H1 (cell line): ENCODE measurements around the gene FAM163A. TPM values are rescaled to one million over a fixed set of nuclear protein-coding genes. Genes with fewer than 3 reads are reported as not detected.

Source experiments
- CTCF ChIA-PET: fragments of 300-600 bp; sonication (Branson Sonifier 250); formaldehyde crosslinking; loops from one replicate; lab custom pipeline; 2021; ENCODE audit not compliant: partially characterized antibody; lab: Charles Lee
- POLR2A ChIA-PET: fragments of 300-600 bp; sonication (Branson Sonifier 250); formaldehyde crosslinking; loops from one replicate; lab custom pipeline; 2021; ENCODE audit warnings: inconsistent platforms; ENCODE audit not compliant: partially characterized antibody; lab: Charles Lee
- DNase-seq, 2 experiments: peaks; one replicate each; pipeline versions ENCODE4 v3.0.0 to v3.0.0-alpha.2; 2010 to 2022; ENCODE audit warnings: low spot score in 2 of 2, low read depth in 1 of 2, mixed read lengths in 1 of 2
- FAIRE-seq: peaks from 2 replicates; lab custom pipeline; 2011; peaks lifted over from hg19 to GRCh38; lab: Jason Lieb, UNC
- H2AFZ ChIP-seq: 2 replicates; pipeline ENCODE4 v1.8.1; 2012; ENCODE audit warnings: low read length, inconsistent platforms
- H2AK5ac ChIP-seq: 2 replicates; pipeline ENCODE4 v1.6.1; 2013; ENCODE audit warnings: low read depth, low read length
- H2BK120ac ChIP-seq: replicated peaks from 2 replicates; pipeline ENCODE3; 2013; ENCODE audit warnings: low read depth, low read length, inconsistent platforms
- H2BK12ac ChIP-seq: 2 replicates; pipeline ENCODE4 v1.6.1; 2013; ENCODE audit warnings: low read depth, low read length
- H2BK15ac ChIP-seq: 2 replicates; pipeline ENCODE4 v1.6.1; 2013; ENCODE audit warnings: low read length
- H2BK20ac ChIP-seq: 2 replicates; pipeline ENCODE4 v1.6.1; 2013; ENCODE audit warnings: low read length
- H2BK5ac ChIP-seq: 2 replicates; pipeline ENCODE4 v1.6.1; 2013; ENCODE audit warnings: low read depth, low read length
- H3K14ac ChIP-seq: 2 replicates; pipeline ENCODE4 v1.6.1; 2013; ENCODE audit warnings: inconsistent platforms; ENCODE audit not compliant: insufficient read length
- H3K18ac ChIP-seq: 2 replicates; pipeline ENCODE4 v1.6.1; 2013; ENCODE audit warnings: low read length; ENCODE audit errors: extremely low read depth
- H3K23ac ChIP-seq: 2 replicates; pipeline ENCODE4 v1.6.1; 2013; ENCODE audit warnings: inconsistent platforms; ENCODE audit not compliant: insufficient read length
- H3K23me2 ChIP-seq: 2 replicates; pipeline ENCODE4 v1.6.1; 2013; ENCODE audit warnings: low read depth, low read length
- H3K27ac ChIP-seq: 2 replicates; pipeline ENCODE4 v1.6.1; 2011; ENCODE audit warnings: low read depth, low read length, inconsistent platforms
- H3K27me3 ChIP-seq, 4 experiments: replicated peaks in 1 of 4; 1 replicate in 1 of 4; 2 replicates in 3 of 4; pipeline versions ENCODE4 v1.6.1 to v1.8.1; 2011 to 2013; ENCODE audit warnings: low read length in 3 of 4, mild to moderate bottlenecking in 3 of 4, inconsistent platforms in 2 of 4, mixed read lengths in 2 of 4, moderate library complexity in 1 of 4; ENCODE audit not compliant: control insufficient read depth in 3 of 4, insufficient read depth in 3 of 4; ENCODE audit errors: extremely low read depth in 1 of 4
- H3K36me3 ChIP-seq, 4 experiments: 2 replicates each; pipeline versions ENCODE4 v1.6.1 to v1.8.1; 2011 to 2013; ENCODE audit warnings: mild to moderate bottlenecking in 4 of 4, low read length in 3 of 4, moderate library complexity in 2 of 4, control low read depth in 1 of 4, inconsistent platforms in 1 of 4; ENCODE audit not compliant: insufficient read depth in 4 of 4, control insufficient read depth in 2 of 4
- H3K4ac ChIP-seq: replicated peaks from 2 replicates; pipeline ENCODE3; 2013; ENCODE audit warnings: low read length, low read depth, mixed read lengths, inconsistent platforms; ENCODE audit not compliant: insufficient read length
- H3K4me1 ChIP-seq, 4 experiments: replicated peaks in 1 of 4; 1 replicate in 1 of 4; 2 replicates in 3 of 4; pipeline versions ENCODE4 v1.6.1 to v1.8.1; 2011 to 2013; ENCODE audit warnings: low read length in 3 of 4, inconsistent platforms in 2 of 4, mixed read lengths in 1 of 4; ENCODE audit not compliant: insufficient read depth in 4 of 4, control insufficient read depth in 3 of 4
- H3K4me2 ChIP-seq, 2 experiments: 2 replicates each; pipeline versions ENCODE4 v1.6.1 to v1.8.1; 2011 to 2013; ENCODE audit warnings: low read depth in 2 of 2, low read length in 2 of 2, control low read depth in 1 of 2, inconsistent platforms in 1 of 2, mild to moderate bottlenecking in 1 of 2; ENCODE audit not compliant: insufficient read depth in 1 of 2
- H3K4me3 ChIP-seq, 4 experiments: fragments of 200-600, 300-600 bp in 1 of 4; sonication (generic), shearing (Covaris generic), sonication (Bioruptor Twin) in 1 of 4; 2 replicates each; pipeline versions ENCODE4 v1.5.1 to v1.8.1; 2011 to 2016; ENCODE audit warnings: low read length in 4 of 4, low read depth in 3 of 4, control low read depth in 2 of 4, inconsistent platforms in 2 of 4, mild to moderate bottlenecking in 2 of 4, mixed read lengths in 1 of 4, moderate library complexity in 1 of 4; ENCODE audit not compliant: insufficient read depth in 2 of 4; ENCODE audit errors: extremely low read depth in 1 of 4
- H3K56ac ChIP-seq: replicated peaks from 2 replicates; pipeline ENCODE3; 2013; ENCODE audit warnings: low read depth, mild to moderate bottlenecking, mixed read lengths, low read length, inconsistent platforms; ENCODE audit not compliant: insufficient read length
- H3K79me1 ChIP-seq: 2 replicates; pipeline ENCODE4 v1.6.1; 2013; ENCODE audit warnings: low read depth, low read length, control low read depth
- H3K79me2 ChIP-seq, 2 experiments: 2 replicates each; pipeline versions ENCODE4 v1.6.1 to v1.8.1; 2012 to 2013; ENCODE audit warnings: low read length in 2 of 2, mild to moderate bottlenecking in 2 of 2, inconsistent platforms in 1 of 2; ENCODE audit not compliant: insufficient read depth in 2 of 2, control insufficient read depth in 1 of 2
- H3K9ac ChIP-seq, 4 experiments: replicated peaks in 1 of 4; 1 replicate in 1 of 4; 2 replicates in 3 of 4; pipeline versions ENCODE4 v1.6.1 to v1.8.1; 2011 to 2013; ENCODE audit warnings: low read depth in 3 of 4, low read length in 3 of 4, control low read depth in 2 of 4, mild to moderate bottlenecking in 2 of 4, moderate library complexity in 2 of 4, inconsistent platforms in 1 of 4; ENCODE audit errors: extremely low read depth in 1 of 4
- H3K9me3 ChIP-seq, 2 experiments: 2 replicates each; pipeline versions ENCODE4 v1.6.1 to v1.8.1; 2012 to 2013; ENCODE audit warnings: mild to moderate bottlenecking in 2 of 2, moderate library complexity in 2 of 2, control low read depth in 1 of 2, inconsistent platforms in 1 of 2, low read depth in 1 of 2, low read length in 1 of 2, mixed read lengths in 1 of 2; ENCODE audit not compliant: insufficient read depth in 2 of 2
- H4K20me1 ChIP-seq, 2 experiments: replicated peaks in 1 of 2; 2 replicates each; pipeline versions ENCODE3 to v1.8.1; 2011 to 2013; ENCODE audit warnings: inconsistent platforms in 2 of 2, low read length in 2 of 2, mild to moderate bottlenecking in 1 of 2; ENCODE audit not compliant: insufficient read depth in 2 of 2, control insufficient read depth in 1 of 2
- H4K5ac ChIP-seq: 2 replicates; pipeline ENCODE4 v1.6.1; 2013; ENCODE audit warnings: low read length, low read depth, mixed read lengths, inconsistent platforms; ENCODE audit not compliant: insufficient read length
- H4K8ac ChIP-seq: 2 replicates; pipeline ENCODE4 v1.8.0; 2013; ENCODE audit warnings: mild to moderate bottlenecking, moderate library complexity, low read length, inconsistent platforms; ENCODE audit not compliant: insufficient read depth; ENCODE audit errors: extremely low read depth
- H4K91ac ChIP-seq: replicated peaks from 2 replicates; pipeline ENCODE3; 2013; ENCODE audit warnings: low read length, mixed read lengths, inconsistent platforms; ENCODE audit not compliant: insufficient read length
- BRCA1 ChIP-seq: IDR thresholded peaks from 2 replicates; pipeline ENCODE4 v1.6.1; 2012; ENCODE audit warnings: low read depth, low read length, improper control_type of control experiment
- CEBPB ChIP-seq: IDR thresholded peaks from 2 replicates; pipeline ENCODE4 v1.6.1; 2012; ENCODE audit warnings: low read depth, low read length
- CHD2 ChIP-seq: IDR thresholded peaks from 2 replicates; pipeline ENCODE4 v1.6.1; 2012; ENCODE audit warnings: low read length, improper control_type of control experiment
- CREB1 ChIP-seq: IDR thresholded peaks from 2 replicates; pipeline ENCODE4 v1.6.1; 2012; ENCODE audit warnings: inconsistent platforms
- GABPA ChIP-seq: IDR thresholded peaks from 2 replicates; pipeline ENCODE4 v1.6.1; 2011; ENCODE audit warnings: mild to moderate bottlenecking, low read length, moderate library complexity, borderline replicate concordance; ENCODE audit not compliant: insufficient read depth
- KDM5A ChIP-seq: fragments of 200-600 bp; IDR thresholded peaks from 2 replicates; pipeline ENCODE4 v1.7.1; 2012; ENCODE audit warnings: mild to moderate bottlenecking, low read length, inconsistent platforms, mixed read lengths
- POLR2A ChIP-seq, 2 experiments: IDR thresholded peaks; 1 replicate in 1 of 2; 2 replicates in 1 of 2; pipeline ENCODE4 v1.6.1; 2011; ENCODE audit warnings: low read depth in 2 of 2, low read length in 2 of 2, mild to moderate bottlenecking in 2 of 2; ENCODE audit errors: control extremely low read depth in 1 of 2
- RAD21 ChIP-seq, 2 experiments: IDR thresholded peaks in 1 of 2; conservative IDR thresholded peaks in 1 of 2; 2 replicates each; pipeline ENCODE4 v1.6.1; 2011; ENCODE audit warnings: low read depth in 2 of 2, low read length in 2 of 2, improper control_type of control experiment in 1 of 2, inconsistent platforms in 1 of 2, mild to moderate bottlenecking in 1 of 2, moderate library complexity in 1 of 2
- RBBP5 ChIP-seq: IDR thresholded peaks from 2 replicates; pipeline ENCODE4 v1.7.1; 2012; ENCODE audit warnings: low read depth, mild to moderate bottlenecking, inconsistent platforms, low read length, moderate library complexity, borderline replicate concordance
- SRF ChIP-seq: IDR thresholded peaks from 2 replicates; pipeline ENCODE4 v1.6.1; 2011; ENCODE audit warnings: mild to moderate bottlenecking, low read depth, low read length, moderate library complexity
- SUZ12 ChIP-seq: fragments of 200-600 bp; sonication (generic); IDR thresholded peaks from 2 replicates; pipeline ENCODE4 v1.6.1; 2012; ENCODE audit warnings: mild to moderate bottlenecking, inconsistent platforms, low read length, moderate library complexity, mixed read lengths
- TAF1 ChIP-seq: IDR thresholded peaks from 2 replicates; pipeline ENCODE4 v1.6.1; 2011; ENCODE audit warnings: mild to moderate bottlenecking, low read depth, low read length
- YY1 ChIP-seq: IDR thresholded peaks from 2 replicates; pipeline ENCODE4 v1.6.1; 2011; ENCODE audit warnings: low read depth, mild to moderate bottlenecking, low read length
- WGBS, 2 experiments: shearing (Covaris generic) in 1 of 2; methylation state at CpG; one replicate each; pipeline versions ENCODE4 v1.1.6 to v1.1.7; 2013 to 2015; ENCODE audit warnings: low lambda C conversion rate in 2 of 2, mixed read lengths in 2 of 2, inconsistent platforms in 1 of 2, low coverage in 1 of 2, missing lambda C conversion rate in 1 of 2; ENCODE audit not compliant: insufficient replicate concordance in 2 of 2, insufficient coverage in 1 of 2, insufficient read length in 1 of 2; ENCODE audit errors: extremely low coverage in 1 of 2, missing lambda C conversion rate in 1 of 2; 5-methylcytosine and 5-hydroxymethylcytosine counted together
- polyA plus RNA-seq, 7 experiments: library from polyadenylated mRNA; depleted of rRNA in 3 of 7; stranded (reverse) in 5 of 7; unstranded in 2 of 7; fragments of >200 nt in 5 of 7; fragments of 200-250 nt in 2 of 7; gene quantifications; 1 replicate in 5 of 7; 2 replicates in 1 of 7; 4 replicates in 1 of 7; pipeline versions ENCODE4 v1.2.1 to v1.2.3, GENCODE V29; 2011 to 2013; ENCODE audit warnings: missing spikeins in 2 of 7, mixed read lengths in 2 of 7
- total RNA-seq: library from RNA; stranded (reverse); fragmentation: NEBNext Ultra II Directional; extraction: Animal tissue kit (Norgen Biotek cat#: 25700); gene quantifications from 2 replicates; pipeline ENCODE4 v1.2.1, GENCODE V29; 2021
- TF ChIP-seq, protein P1 (sequence below): IDR thresholded peaks from 2 replicates; pipeline ENCODE4 v1.6.1; 2012; ENCODE audit warnings: inconsistent platforms

The FAM163A gene
- total and polyA plus RNA-seq, 2 of the 8 experiments (the other 6 are each of a cell fraction or from before 2014, with no cell fraction given), result 0.13 to 0.18 TPM

DNA sequence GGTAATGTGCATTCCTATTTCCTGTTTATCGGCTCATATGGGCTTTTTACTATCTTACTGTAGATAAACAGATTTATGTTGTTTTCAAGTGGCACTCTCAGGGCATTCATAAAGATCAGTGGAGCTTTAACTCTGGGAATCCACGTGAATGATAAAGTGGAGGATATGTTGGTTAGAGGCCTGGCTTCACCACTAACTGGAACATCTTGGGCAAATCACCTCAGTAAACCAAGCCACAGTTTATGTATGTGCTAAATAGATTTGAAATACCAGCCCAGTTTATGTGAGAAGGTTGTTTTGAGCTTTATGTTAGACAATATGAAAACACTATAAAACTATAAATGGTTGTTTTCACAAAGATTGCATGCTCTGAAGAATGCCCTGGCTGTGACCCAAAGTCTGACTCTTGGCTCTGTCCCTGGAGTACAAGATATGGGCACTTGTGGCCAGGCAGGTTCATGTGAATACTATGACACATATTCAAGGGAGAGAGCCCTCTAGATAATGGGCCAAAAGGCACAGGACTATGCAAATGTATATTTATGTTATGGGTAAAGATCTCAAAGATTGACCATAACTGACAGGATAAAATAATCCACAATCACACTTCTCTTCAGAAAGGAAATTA lies 36.7 kb downstream of the FAM163A start:
- FAIRE-seq (no peak), DNase-seq (no peak)
- CTCF ChIA-PET, result interaction anchor here (1.5 to 4.5 kb wide), 4 partner anchors 12 to 408 kb away, joined by 4 to 22 read pairs (median 6); no protein-coding TSS in a partner anchor
- TF ChIP-seq TAF1, result no peak
- TF ChIP-seq BRCA1, result no peak
- no peak for TF ChIP-seq RAD21 (IDR thresholded peaks at IDR 0.05 in 1 of 2, conservative IDR thresholded peaks at IDR 0.05 in 1 of 2; ENCODE audit: low read depth in 2 of 2, low read length in 2 of 2)
- TF ChIP-seq POLR2A (IDR thresholded peaks at IDR 0.05; ENCODE audit: control extremely low read depth in 1 of 2, low read depth in 2 of 2, low read length in 2 of 2), result no peak
- no peak for TF ChIP-seq SUZ12
- TF ChIP-seq, protein P1, sequence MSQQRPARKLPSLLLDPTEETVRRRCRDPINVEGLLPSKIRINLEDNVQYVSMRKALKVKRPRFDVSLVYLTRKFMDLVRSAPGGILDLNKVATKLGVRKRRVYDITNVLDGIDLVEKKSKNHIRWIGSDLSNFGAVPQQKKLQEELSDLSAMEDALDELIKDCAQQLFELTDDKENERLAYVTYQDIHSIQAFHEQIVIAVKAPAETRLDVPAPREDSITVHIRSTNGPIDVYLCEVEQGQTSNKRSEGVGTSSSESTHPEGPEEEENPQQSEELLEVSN, result no peak
- no peak for TF ChIP-seq SRF
- TF ChIP-seq CREB1, result no peak
- TF ChIP-seq CHD2, result no peak
- no peak for TF ChIP-seq GABPA
- TF ChIP-seq YY1, result no peak
- TF ChIP-seq RBBP5, result no peak
- TF ChIP-seq CEBPB, result no peak
- TF ChIP-seq KDM5A, result no peak

More for the DNA sequence above, 36.7 kb downstream of the FAM163A start:
- Histone ChIP-seq H3K27ac (no peak overlapping the region), H2AFZ (no peak overlapping the region), H2BK15ac (no peak overlapping the region), H4K8ac (no peak overlapping the region), H3K4me2 (no peak overlapping the region), H3K18ac (no peak overlapping the region), H2AK5ac (no peak overlapping the region), H3K14ac (no peak overlapping the region), H3K23me2 (no peaks in the 10 kb centered on the region), H3K56ac (no peak overlapping the region), H3K79me2 (no peaks in the 10 kb centered on the region), H2BK20ac (no peak overlapping the region), H3K4me3 (no peak overlapping the region), H3K23ac (no peak overlapping the region), H3K4me1 (no peaks in the 10 kb centered on the region), H4K5ac (no peak overlapping the region), H4K20me1 (no peaks in the 10 kb centered on the region), H3K36me3 (no peaks in the 10 kb centered on the region), H3K27me3 (no peaks in the 10 kb centered on the region), H3K9me3 (no peaks in the 10 kb centered on the region), H4K91ac (no peak overlapping the region), H2BK12ac (no peak overlapping the region), H3K9ac (no peak overlapping the region), H3K79me1 (no peaks in the 10 kb centered on the region), H2BK120ac (no peak overlapping the region), H3K4ac (no peak overlapping the region), H2BK5ac (no peak overlapping the region)
- WGBS, 2 experiments, result 82% methylated on average over 2 of the region's 2 CpGs; no CpG with 5 or more reads in 1 of the 2 experiments
- POLR2A ChIA-PET, result no interaction called here
